Type B pancreatic cell (in vitro differentiated cells): ENCODE measurements around the gene ATF6B. TPM values are rescaled to one million over a fixed set of nuclear protein-coding genes. Genes with fewer than 3 reads are reported as not detected.
"Not testable (repeated sequence)": the region's sequence is repeated elsewhere in the genome, so short reads cannot be mapped to it uniquely, and the experiment has no call there.

Experiments used
- DNase-seq: peaks from one replicate; pipeline ENCODE4 v3.0.0; 2021; ENCODE audit warnings: mixed read lengths; ENCODE audit not compliant: unreplicated experiment; ENCODE audit errors: extremely low spot score
- H3K27ac Mint-ChIP-seq: 2 replicates; pipeline ENCODE4 v1.8.0; 2021; ENCODE audit warnings: mild to moderate bottlenecking, mixed read lengths
- H3K27me3 Mint-ChIP-seq: 2 replicates; pipeline ENCODE4 v1.8.0; 2021; ENCODE audit warnings: mixed read lengths
- H3K36me3 Mint-ChIP-seq: 2 replicates; pipeline ENCODE4 v1.8.0; 2021; ENCODE audit warnings: mixed read lengths
- H3K4me1 Mint-ChIP-seq: one replicate; pipeline ENCODE4 v1.8.0; 2021; ENCODE audit warnings: mixed read lengths; ENCODE audit not compliant: unreplicated experiment
- H3K4me3 Mint-ChIP-seq: 2 replicates; pipeline ENCODE4 v1.8.0; 2021; ENCODE audit warnings: mild to moderate bottlenecking, mixed read lengths
- H3K9me3 Mint-ChIP-seq: 2 replicates; pipeline ENCODE4 v1.8.0; 2021; ENCODE audit warnings: mixed read lengths
- microRNA-seq: library from miRNA; unstranded; fragments of <30 nt; microRNA quantifications from one replicate; pipeline ENCODE4, GENCODE V29; 2020
- total RNA-seq: library from RNA; stranded (reverse); gene quantifications from 2 replicates; pipeline ENCODE4 v1.2.1, GENCODE V29; 2021; ENCODE audit warnings: low replicate concordance
- TF ChIP-seq, protein P1 (sequence below): fragments of 200-600 bp; sonication (generic); conservative IDR thresholded peaks from 2 replicates; pipeline ENCODE4 v1.5.0; 2021; ENCODE audit warnings: antibody characterized with exemption, mild to moderate bottlenecking

Gene ATF6B
- total RNA-seq, 1 donor from 2014 or later = 95.8 TPM

DNA sequence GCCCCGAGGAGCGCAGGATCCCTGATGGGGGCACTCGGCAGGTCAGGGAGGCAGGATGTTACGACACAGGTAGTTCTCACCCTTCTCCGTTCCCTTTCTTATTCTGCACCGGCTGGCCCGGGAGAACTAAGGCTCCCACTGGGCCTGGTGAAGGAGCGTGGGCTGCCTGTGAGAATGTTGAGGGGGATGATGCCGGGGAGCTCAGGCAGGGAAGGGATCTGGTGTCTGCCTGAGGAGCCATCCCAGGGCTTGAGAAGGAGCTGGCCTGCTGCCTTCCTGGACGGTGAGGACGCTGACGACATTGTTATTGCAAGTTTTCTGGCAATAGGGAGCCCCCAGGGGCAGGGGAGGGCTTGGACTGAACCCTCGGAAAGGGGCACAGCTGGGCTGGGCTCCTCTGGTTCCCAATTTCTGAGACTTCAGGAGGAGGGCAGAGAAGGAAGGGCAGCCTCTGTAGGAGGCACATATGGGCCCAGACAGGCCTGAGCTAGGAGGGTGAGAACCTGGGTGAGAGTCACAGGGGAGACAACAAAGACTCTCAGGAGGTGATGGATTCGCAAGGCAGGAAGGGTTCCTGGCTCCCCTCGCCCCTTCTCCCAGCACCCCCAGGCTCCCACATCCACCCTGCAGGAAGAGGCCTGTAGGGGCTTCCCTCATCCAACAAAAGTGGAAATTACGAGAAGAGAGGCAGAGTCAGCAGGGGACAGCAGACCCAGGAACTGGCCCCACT, 57.1 kb downstream of the ATF6B start:
- DNase-seq = no peak
- Mint-ChIP-seq H3K27me3 (no peaks in the 10 kb centered on the region), H3K4me1 (peaks cover 19% of the 10 kb centered on the region), H3K9me3 (no peaks in the 10 kb centered on the region), H3K4me3 (no peak overlapping the region), H3K36me3 (peaks cover 7% of the 10 kb centered on the region), H3K27ac (peak overlapping the region; percentile 29)
- TF ChIP-seq, protein P1, sequence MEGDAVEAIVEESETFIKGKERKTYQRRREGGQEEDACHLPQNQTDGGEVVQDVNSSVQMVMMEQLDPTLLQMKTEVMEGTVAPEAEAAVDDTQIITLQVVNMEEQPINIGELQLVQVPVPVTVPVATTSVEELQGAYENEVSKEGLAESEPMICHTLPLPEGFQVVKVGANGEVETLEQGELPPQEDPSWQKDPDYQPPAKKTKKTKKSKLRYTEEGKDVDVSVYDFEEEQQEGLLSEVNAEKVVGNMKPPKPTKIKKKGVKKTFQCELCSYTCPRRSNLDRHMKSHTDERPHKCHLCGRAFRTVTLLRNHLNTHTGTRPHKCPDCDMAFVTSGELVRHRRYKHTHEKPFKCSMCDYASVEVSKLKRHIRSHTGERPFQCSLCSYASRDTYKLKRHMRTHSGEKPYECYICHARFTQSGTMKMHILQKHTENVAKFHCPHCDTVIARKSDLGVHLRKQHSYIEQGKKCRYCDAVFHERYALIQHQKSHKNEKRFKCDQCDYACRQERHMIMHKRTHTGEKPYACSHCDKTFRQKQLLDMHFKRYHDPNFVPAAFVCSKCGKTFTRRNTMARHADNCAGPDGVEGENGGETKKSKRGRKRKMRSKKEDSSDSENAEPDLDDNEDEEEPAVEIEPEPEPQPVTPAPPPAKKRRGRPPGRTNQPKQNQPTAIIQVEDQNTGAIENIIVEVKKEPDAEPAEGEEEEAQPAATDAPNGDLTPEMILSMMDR = no peak

DNA sequence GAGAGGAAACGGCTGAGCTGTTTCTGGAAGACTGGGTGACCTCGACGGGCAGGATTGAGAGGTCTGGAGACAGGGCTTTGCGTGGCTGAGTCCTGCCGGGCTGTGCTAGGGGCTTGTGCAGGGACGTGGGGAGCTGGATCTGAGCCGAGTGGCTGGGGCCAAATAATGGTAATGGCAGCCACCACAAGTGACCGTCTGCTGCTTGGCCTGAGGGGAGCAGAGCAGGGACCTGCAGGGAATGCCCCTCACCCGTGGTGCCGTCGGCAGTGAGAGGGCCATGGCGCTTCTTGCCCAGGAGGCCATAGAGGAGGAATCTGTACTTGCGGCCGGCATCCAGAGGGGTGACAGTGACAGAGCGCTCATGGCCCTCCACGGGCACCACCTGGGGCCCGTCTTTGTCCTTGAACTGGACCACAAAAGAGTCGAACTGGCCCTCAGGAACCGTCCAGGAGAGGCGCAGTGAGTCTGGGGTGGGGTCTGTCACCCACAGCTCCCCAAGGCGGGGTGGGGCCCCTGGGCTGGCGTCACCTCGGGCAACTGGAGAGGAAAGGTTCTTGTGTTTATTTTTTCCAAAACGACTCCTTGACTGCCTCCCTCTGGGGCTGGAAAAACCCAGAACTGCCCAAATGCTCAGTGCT, 58.0 kb downstream of the ATF6B start:
- peaks cover 12% of the 10 kb centered on the region for H3K4me1 Mint-ChIP-seq
- no peak for DNase-seq
- H3K36me3 Mint-ChIP-seq = peaks cover 5% of the 10 kb centered on the region
- no peak overlapping the region for H3K4me3 Mint-ChIP-seq
- TF ChIP-seq, protein P1 = no peak
- no peaks in the 10 kb centered on the region for H3K9me3 Mint-ChIP-seq
- no peak overlapping the region for H3K27ac Mint-ChIP-seq
- H3K27me3 Mint-ChIP-seq = no peaks in the 10 kb centered on the region

DNA sequence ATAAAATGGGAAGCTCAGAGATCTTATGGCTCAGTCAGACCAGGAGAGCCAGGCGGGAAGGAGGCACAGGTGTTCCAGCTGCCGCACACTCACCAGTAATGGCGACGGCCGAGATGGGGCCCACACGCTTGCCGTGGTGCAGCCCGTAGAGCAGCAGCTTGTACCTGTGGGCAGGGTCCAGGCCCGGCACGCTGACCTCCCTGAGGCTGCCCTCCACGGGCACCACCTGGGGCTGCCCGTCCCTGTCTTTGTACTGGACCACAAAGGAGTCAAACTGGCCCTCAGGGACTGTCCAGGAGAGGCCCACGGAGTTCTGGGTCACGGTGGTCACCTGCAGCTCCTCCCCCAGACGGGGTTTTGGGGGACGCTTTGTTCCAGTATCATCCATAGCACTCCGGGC, 58.6 kb downstream of the ATF6B start:
- H3K27me3 Mint-ChIP-seq = no peaks in the 10 kb centered on the region
- TF ChIP-seq, protein P1 = no peak
- H3K9me3 Mint-ChIP-seq = no peaks in the 10 kb centered on the region
- H3K4me3 Mint-ChIP-seq = no peak overlapping the region
- peaks cover 9% of the 10 kb centered on the region for H3K4me1 Mint-ChIP-seq
- H3K27ac Mint-ChIP-seq = no peak overlapping the region
- H3K36me3 Mint-ChIP-seq = peaks cover 3% of the 10 kb centered on the region
- no peak for DNase-seq

DNA sequence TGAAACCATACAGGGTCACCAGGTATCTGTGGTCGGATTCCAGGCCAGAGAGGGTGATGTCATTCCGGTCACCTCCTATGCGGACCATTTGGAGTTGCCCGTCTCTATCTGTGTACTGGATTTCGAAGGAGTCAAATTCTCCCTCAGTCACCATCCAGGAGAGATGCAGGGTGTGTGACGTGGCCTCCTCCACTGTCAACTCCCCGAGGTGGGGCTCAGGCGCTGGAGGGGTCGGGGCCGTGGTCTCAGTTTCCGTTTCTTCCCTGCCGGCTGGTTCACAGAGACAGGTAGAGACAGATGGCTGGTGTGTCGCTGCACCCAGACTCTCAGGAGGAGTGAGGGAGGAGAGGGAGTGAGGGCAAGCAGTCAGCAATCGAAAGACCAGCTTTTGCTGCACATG, 59.2 kb downstream of the ATF6B start:
- Mint-ChIP-seq H3K4me3 (no peak overlapping the region), H3K27ac (no peak overlapping the region), H3K4me1 (peaks cover 9% of the 10 kb centered on the region), H3K27me3 (no peaks in the 10 kb centered on the region), H3K36me3 (peaks cover 5% of the 10 kb centered on the region), H3K9me3 (no peaks in the 10 kb centered on the region)
- DNase-seq = no peak
- TF ChIP-seq, protein P1 = no peak

DNA sequence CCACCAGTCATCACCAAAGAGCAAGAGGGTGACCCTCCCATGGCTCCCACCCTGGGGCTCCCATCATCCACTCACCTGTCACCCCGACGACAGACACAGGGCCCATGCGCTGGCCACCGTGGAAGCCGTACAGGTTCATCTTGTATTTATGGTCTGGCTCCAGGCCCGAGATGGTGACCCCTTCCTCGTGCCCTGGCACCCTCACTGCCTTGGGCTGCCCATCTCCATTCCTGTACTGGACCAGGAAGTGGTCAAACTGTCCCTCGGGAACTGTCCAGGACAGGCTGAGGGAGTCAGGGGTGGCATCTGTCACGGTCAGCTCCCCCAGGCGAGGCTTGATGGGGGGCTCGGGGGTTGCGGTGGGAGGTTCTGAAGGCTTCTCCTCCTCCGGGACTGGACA, 59.7 kb downstream of the ATF6B start:
- not testable (repeated sequence) for H3K27ac Mint-ChIP-seq, H3K4me1 Mint-ChIP-seq, H3K27me3 Mint-ChIP-seq, H3K36me3 Mint-ChIP-seq, H3K9me3 Mint-ChIP-seq, DNase-seq, H3K4me3 Mint-ChIP-seq

DNA sequence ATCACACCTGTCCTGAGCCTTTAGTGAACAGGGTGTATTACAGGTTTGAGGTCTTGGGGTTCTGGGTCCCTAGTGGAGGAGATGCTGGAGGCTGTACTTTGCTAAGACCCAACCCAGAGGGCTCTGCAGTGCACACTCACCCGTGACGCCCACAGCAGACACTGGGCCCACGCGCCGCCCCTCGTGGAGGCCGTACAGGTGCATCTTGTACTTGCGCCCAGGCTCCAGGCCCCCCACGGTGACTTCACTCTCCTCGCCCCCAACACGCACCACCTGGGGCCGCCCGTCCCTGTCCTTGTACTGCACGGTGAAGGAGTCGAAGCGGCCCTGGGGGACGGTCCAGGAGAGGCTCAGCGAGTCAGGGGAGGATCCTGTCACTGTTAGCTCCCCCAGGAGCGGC, 60.5 kb downstream of the ATF6B start:
- not testable (repeated sequence) for H3K4me1 Mint-ChIP-seq, H3K27ac Mint-ChIP-seq, H3K4me3 Mint-ChIP-seq, H3K36me3 Mint-ChIP-seq, DNase-seq, H3K9me3 Mint-ChIP-seq, H3K27me3 Mint-ChIP-seq

Small RNA genes lying within 50 kb of the gene (microRNA-seq; reads per million reads assigned to microRNA genes)
- gene MIR6721 = 2.5 reads per million

Other genes with a start within 250 kb of the ATF6B start
- gene SLC44A4, start 249.2 kb downstream of the ATF6B start, total RNA-seq = 8.8 and 10.6 TPM in 2 replicates
- 59.9 and 136 TPM in 2 replicates for gene EHMT2, start 230.5 kb downstream of the ATF6B start, total RNA-seq
- 8.2 and 37.7 TPM in 2 replicates for gene ZBTB12, start 226.2 kb downstream of the ATF6B start, total RNA-seq
- gene C2, start 200.5 kb downstream of the ATF6B start, total RNA-seq = 2.2 and 3.6 TPM in 2 replicates
- gene CFB, start 182.2 kb downstream of the ATF6B start, total RNA-seq = 7.8 and 13.6 TPM in 2 replicates
- 63.9 and 73.0 TPM in 2 replicates for gene NELFE, start 169.3 kb downstream of the ATF6B start, total RNA-seq
- gene SKIC2, start 169.1 kb downstream of the ATF6B start, total RNA-seq = 84.2 and 100 TPM in 2 replicates
- 24.2 and 28.9 TPM in 2 replicates for gene DXO, start 156.1 kb downstream of the ATF6B start, total RNA-seq
- 5.2 and 9.7 TPM in 2 replicates for gene C4A, start 146.2 kb downstream of the ATF6B start, total RNA-seq
- gene C4B, start 113.5 kb downstream of the ATF6B start, total RNA-seq = 5.3 and 9.2 TPM in 2 replicates
- 0.14 and 0.68 TPM in 2 replicates for gene CYP21A2, start 89.8 kb downstream of the ATF6B start, total RNA-seq
- gene TNXB, start 18.9 kb downstream of the ATF6B start, total RNA-seq = 20.8 and 22.2 TPM in 2 replicates
- 8.4 and 10.1 TPM in 2 replicates for gene FKBPL, start 2.0 kb upstream of the ATF6B start, total RNA-seq
- 1.00 and 2.7 TPM in 2 replicates for gene PRRT1, start 23.7 kb upstream of the ATF6B start, total RNA-seq
- 44.1 and 46.9 TPM in 2 replicates for gene PPT2, start 25.9 kb upstream of the ATF6B start, total RNA-seq
- 27.1 and 35.8 TPM in 2 replicates for gene EGFL8, start 36.3 kb upstream of the ATF6B start, total RNA-seq
- gene AGPAT1, start 47.8 kb upstream of the ATF6B start, total RNA-seq = 64.1 and 76.3 TPM in 2 replicates
- 49.4 and 69.2 TPM in 2 replicates for gene RNF5, start 50.2 kb upstream of the ATF6B start, total RNA-seq
- gene AGER, start 56.0 kb upstream of the ATF6B start, total RNA-seq = 11.1 and 16.9 TPM in 2 replicates
- 137 and 166 TPM in 2 replicates for gene PBX2, start 62.0 kb upstream of the ATF6B start, total RNA-seq
- gene GPSM3, start 64.4 kb upstream of the ATF6B start, total RNA-seq = 0.48 and 3.3 TPM in 2 replicates
- gene NOTCH4, start 95.8 kb upstream of the ATF6B start, total RNA-seq = 1.5 and 1.9 TPM in 2 replicates
- gene TSBP1, start 243.7 kb upstream of the ATF6B start, total RNA-seq = not detected in 2 replicates